ENCODE data around the gene PSEN2.

- no peak for TF ChIP-seq EZH2 (IDR thresholded peaks at IDR 0.05; ENCODE audit: borderline replicate concordance, insufficient read depth, low read depth, low read length, poor library complexity, severe bottlenecking)
- TF ChIP-seq CTCF (IDR thresholded peaks at IDR 0.05) = no peak
Measured at GRCh38 chr1:226888021-226888420, 17.6 kb downstream of the PSEN2 start.

Data from B cell (primary cell).